Kidney epithelial cell (primary cell): ENCODE data around the gene TBC1D14. TPM values are rescaled to one million over a fixed set of nuclear protein-coding genes. Genes with fewer than 3 reads are reported as not detected.

Experiments
- DNase-seq: peaks from one replicate; pipeline ENCODE4 v3.0.0-alpha.2; 2010; ENCODE audit warnings: low read depth
- H3K27me3 ChIP-seq: 2 replicates; pipeline ENCODE4 v1.6.0; 2011; ENCODE audit warnings: low read length; ENCODE audit not compliant: control insufficient read depth, insufficient read depth
- H3K36me3 ChIP-seq: 2 replicates; pipeline ENCODE4 v1.5.1; 2011; ENCODE audit warnings: low read length; ENCODE audit not compliant: control insufficient read depth, insufficient read depth
- H3K4me3 ChIP-seq: 2 replicates; pipeline ENCODE4 v1.5.1; 2011; ENCODE audit warnings: low read depth, mild to moderate bottlenecking, control low read depth, low read length
- total RNA-seq: library from RNA; depleted of rRNA; stranded (reverse); fragments of >200 nt; gene quantifications from 2 replicates; pipeline ENCODE4 v1.2.3, GENCODE V29; 2015
- TF ChIP-seq, protein P1 (sequence below): IDR thresholded peaks from 2 replicates; pipeline ENCODE4 v1.5.1; 2011; ENCODE audit warnings: mild to moderate bottlenecking, moderate library complexity, low read length, control low read depth, inconsistent platforms; ENCODE audit not compliant: insufficient read depth, poor library complexity, severe bottlenecking

Gene TBC1D14
- total RNA-seq, 1 donor from 2014 or later, result 52.8 TPM

GRCh38 chr4:7017446-7018048, 107.9 kb downstream of the TBC1D14 start:
- TF ChIP-seq, protein P1, sequence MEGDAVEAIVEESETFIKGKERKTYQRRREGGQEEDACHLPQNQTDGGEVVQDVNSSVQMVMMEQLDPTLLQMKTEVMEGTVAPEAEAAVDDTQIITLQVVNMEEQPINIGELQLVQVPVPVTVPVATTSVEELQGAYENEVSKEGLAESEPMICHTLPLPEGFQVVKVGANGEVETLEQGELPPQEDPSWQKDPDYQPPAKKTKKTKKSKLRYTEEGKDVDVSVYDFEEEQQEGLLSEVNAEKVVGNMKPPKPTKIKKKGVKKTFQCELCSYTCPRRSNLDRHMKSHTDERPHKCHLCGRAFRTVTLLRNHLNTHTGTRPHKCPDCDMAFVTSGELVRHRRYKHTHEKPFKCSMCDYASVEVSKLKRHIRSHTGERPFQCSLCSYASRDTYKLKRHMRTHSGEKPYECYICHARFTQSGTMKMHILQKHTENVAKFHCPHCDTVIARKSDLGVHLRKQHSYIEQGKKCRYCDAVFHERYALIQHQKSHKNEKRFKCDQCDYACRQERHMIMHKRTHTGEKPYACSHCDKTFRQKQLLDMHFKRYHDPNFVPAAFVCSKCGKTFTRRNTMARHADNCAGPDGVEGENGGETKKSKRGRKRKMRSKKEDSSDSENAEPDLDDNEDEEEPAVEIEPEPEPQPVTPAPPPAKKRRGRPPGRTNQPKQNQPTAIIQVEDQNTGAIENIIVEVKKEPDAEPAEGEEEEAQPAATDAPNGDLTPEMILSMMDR, result no peak
- peaks cover 2% of the 10 kb centered on the region for H3K36me3 ChIP-seq
- no peaks in the 10 kb centered on the region for H3K27me3 ChIP-seq
- H3K4me3 ChIP-seq, result no peak overlapping the region
- DNase-seq, result no peak

DNA sequence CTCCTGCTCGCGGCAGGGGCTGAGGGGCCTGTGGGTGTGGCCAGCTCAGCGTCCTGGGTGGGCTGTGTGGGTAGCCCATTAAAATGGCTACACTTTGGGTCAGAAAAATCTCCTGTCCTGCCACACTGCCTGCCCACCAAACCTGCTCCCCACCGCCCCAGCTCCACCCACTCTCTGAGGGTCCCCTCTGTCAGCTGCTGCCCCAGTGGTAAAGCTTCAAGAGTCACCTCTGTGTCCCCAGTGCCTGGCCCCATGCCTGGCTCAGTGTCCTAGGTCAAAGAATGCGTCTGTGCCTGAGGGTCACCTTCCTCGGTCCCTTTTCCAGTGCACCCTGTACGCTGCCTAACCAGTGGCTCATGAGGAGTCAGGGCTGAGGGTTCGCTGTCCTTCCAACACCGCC, 108.7 kb downstream of the TBC1D14 start:
- H3K27me3 ChIP-seq, result no peaks in the 10 kb centered on the region
- TF ChIP-seq, protein P1, result no peak
- no peak overlapping the region for H3K4me3 ChIP-seq
- DNase-seq, result no peak
- peaks cover 2% of the 10 kb centered on the region for H3K36me3 ChIP-seq

GRCh38 chr4:7019367-7019766, 109.7 kb downstream of the TBC1D14 start:
- no peak for DNase-seq
- no peaks in the 10 kb centered on the region for H3K27me3 ChIP-seq
- no peak overlapping the region for H3K4me3 ChIP-seq
- TF ChIP-seq, protein P1, result no peak
- H3K36me3 ChIP-seq, result peaks cover 2% of the 10 kb centered on the region

GRCh38 chr4:7020290-7020689, 110.7 kb downstream of the TBC1D14 start:
- no peak for DNase-seq
- TF ChIP-seq, protein P1, result no peak
- Histone ChIP-seq H3K36me3 (peaks cover 1% of the 10 kb centered on the region), H3K4me3 (no peak overlapping the region), H3K27me3 (no peaks in the 10 kb centered on the region)

DNA sequence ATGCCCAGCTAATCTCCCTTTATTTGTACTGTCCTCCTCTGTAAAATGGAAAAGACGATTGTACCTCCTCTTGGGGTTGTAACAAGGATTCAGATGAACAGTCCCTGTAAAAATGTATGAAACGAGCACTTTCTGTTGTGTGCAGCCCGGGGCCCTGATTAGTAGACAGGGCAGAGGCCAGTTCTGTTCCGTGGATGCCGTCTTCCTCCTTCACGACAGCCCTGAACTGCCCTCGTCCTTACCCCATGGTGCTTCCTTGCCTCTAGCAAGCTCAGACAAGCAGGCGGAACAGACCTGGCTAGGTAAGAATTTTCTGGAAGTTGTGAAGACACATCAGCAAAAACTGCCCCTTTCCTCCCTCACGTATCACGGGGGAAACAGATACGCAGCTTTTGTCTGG, 111.2 kb downstream of the TBC1D14 start:
- TF ChIP-seq, protein P1, result no peak
- peaks cover 1% of the 10 kb centered on the region for H3K36me3 ChIP-seq
- DNase-seq, result no peak
- no peaks in the 10 kb centered on the region for H3K27me3 ChIP-seq
- no peak overlapping the region for H3K4me3 ChIP-seq

- TF ChIP-seq, protein P1, result no peak
- peaks cover 2% of the 10 kb centered on the region for H3K36me3 ChIP-seq
- no peaks in the 10 kb centered on the region for H3K27me3 ChIP-seq
- no peak overlapping the region for H3K4me3 ChIP-seq
- no peak for DNase-seq
These were observed 111.7 kb downstream of the TBC1D14 start for GRCh38 chr4:7021355-7021754.
